ENCODE measurements around the gene CTCF. TPM values are rescaled to one million over a fixed set of nuclear protein-coding genes. Genes with fewer than 3 reads are reported as not detected.
A peak's percentile ranks its signal among the peaks of the same experiment; 100 is the strongest.
"Not testable (repeated sequence)": the region's sequence is repeated elsewhere in the genome, so short reads cannot be mapped to it uniquely, and the experiment has no call there.

The CTCF gene
- total RNA-seq, 4 donors from 2014 or later: 36.2 to 50.1 (median 46.9) TPM

- H3K27ac ChIP-seq: peak overlapping the region; percentile 78
- no peaks in the 10 kb centered on the region for H3K27me3 ChIP-seq
- H3K4me1 ChIP-seq: peaks cover 55% of the 10 kb centered on the region
- TF ChIP-seq EP300 (IDR thresholded peaks at IDR 0.05) (no peak), POLR2AphosphoS5 (IDR thresholded peaks at IDR 0.05) (no peak), POLR2A (IDR thresholded peaks at IDR 0.05) (peak in 1 of 2 donors; percentile 25), CTCF (IDR thresholded peaks at IDR 0.05) (no peak)
- peak overlapping the region; percentile 87 for H3K4me3 ChIP-seq
- no peaks in the 10 kb centered on the region for H3K9me3 ChIP-seq
- WGBS: 0% methylated on average over 2 of the region's 48 CpGs
- H3K36me3 ChIP-seq: no peaks in the 10 kb centered on the region
- peak; percentile 85 to 89 for DNase-seq (ENCODE audit: low spot score in 2 of 2)
Observed at GRCh38 chr16:67530013-67530939, 32.0 kb upstream of the CTCF start.

- WGBS: 82% methylated on average over 4 of the region's 4 CpGs
- Histone ChIP-seq H3K27me3 (no peaks in the 10 kb centered on the region), H3K27ac (peak overlapping the region; percentile 78), H3K36me3 (no peaks in the 10 kb centered on the region), H3K4me3 (peak overlapping the region; percentile 87), H3K4me1 (peaks cover 62% of the 10 kb centered on the region), H3K9me3 (no peaks in the 10 kb centered on the region)
- no peak for DNase-seq (ENCODE audit: low spot score in 2 of 2)
- no peak for TF ChIP-seq POLR2AphosphoS5 (IDR thresholded peaks at IDR 0.05)
- no peak for TF ChIP-seq CTCF (IDR thresholded peaks at IDR 0.05)
- no peak for TF ChIP-seq EP300 (IDR thresholded peaks at IDR 0.05)
- TF ChIP-seq POLR2A (IDR thresholded peaks at IDR 0.05): no peak
Observed at GRCh38 chr16:67531247-67531646, 31.1 kb upstream of the CTCF start.

GRCh38 chr16:67533024-67533560, 29.2 kb upstream of the CTCF start:
- H3K4me1 ChIP-seq: peaks cover 76% of the 10 kb centered on the region

GRCh38 chr16:67533987-67534386, 28.3 kb upstream of the CTCF start:
- H3K4me3 ChIP-seq; DNase-seq (ENCODE audit: low spot score in 2 of 2); H3K27me3 ChIP-seq; H3K9me3 ChIP-seq; H3K27ac ChIP-seq; H3K36me3 ChIP-seq: not testable (repeated sequence)
- peaks cover 81% of the 10 kb centered on the region for H3K4me1 ChIP-seq
- WGBS: 86% methylated on average over 6 of the region's 6 CpGs

More at GRCh38 chr16:67533024-67533560, 29.2 kb upstream of the CTCF start:
- H3K36me3 ChIP-seq: no peaks in the 10 kb centered on the region
- no peaks in the 10 kb centered on the region for H3K9me3 ChIP-seq
- no peaks in the 10 kb centered on the region for H3K27me3 ChIP-seq
- WGBS: 69% methylated on average over 9 of the region's 9 CpGs
- no peak overlapping the region for H3K27ac ChIP-seq
- TF ChIP-seq POLR2A (IDR thresholded peaks at IDR 0.05) (no peak), POLR2AphosphoS5 (IDR thresholded peaks at IDR 0.05) (no peak), CTCF (IDR thresholded peaks at IDR 0.05) (no peak), EP300 (IDR thresholded peaks at IDR 0.05) (no peak)
- no peak overlapping the region for H3K4me3 ChIP-seq
- no peak for DNase-seq (ENCODE audit: low spot score in 2 of 2)

GRCh38 chr16:67534431-67534830, 27.9 kb upstream of the CTCF start:
- no peak overlapping the region for H3K27ac ChIP-seq
- DNase-seq (ENCODE audit: low spot score in 2 of 2): no peak
- TF ChIP-seq POLR2AphosphoS5 (IDR thresholded peaks at IDR 0.05) (no peak), EP300 (IDR thresholded peaks at IDR 0.05) (no peak), POLR2A (IDR thresholded peaks at IDR 0.05) (no peak), CTCF (IDR thresholded peaks at IDR 0.05) (no peak)
- H3K27me3 ChIP-seq: no peaks in the 10 kb centered on the region
- peaks cover 3% of the 10 kb centered on the region for H3K36me3 ChIP-seq
- H3K9me3 ChIP-seq: no peaks in the 10 kb centered on the region
- H3K4me3 ChIP-seq: no peak overlapping the region
- H3K4me1 ChIP-seq: peaks cover 82% of the 10 kb centered on the region

All from suprapubic skin (tissue), 4 donors.